Endothelial cell of umbilical vein (primary cell): ENCODE measurements around the gene MTMR3. TPM values are rescaled to one million over a fixed set of nuclear protein-coding genes. Genes with fewer than 3 reads are reported as not detected.

Experiments
- BruUV-seq: library from RNA; stranded (reverse); fragments of 400-500 nt; replicated peaks from 2 replicates; lab custom pipeline; 2021; lab: Mats Ljungman, UMichigan
- CTCF ChIA-PET: fragments of 300-600, 350-600 bp; sonication (Branson Sonifier 250); formaldehyde crosslinking; loops from one replicate; lab custom pipeline; 2021; ENCODE audit warnings: antibody characterized with exemption, inconsistent platforms; lab: Charles Lee
- POLR2A ChIA-PET: fragments of 300-600, 350-600 bp; sonication (Branson Sonifier 250); formaldehyde crosslinking; loops from one replicate; lab custom pipeline; 2021; ENCODE audit warnings: antibody characterized with exemption, inconsistent platforms; lab: Charles Lee
- DNase-seq: peaks from one replicate; pipeline ENCODE4 v3.0.0-alpha.2; 2011; ENCODE audit warnings: low read depth, low spot score
- FAIRE-seq: peaks from 2 replicates; lab custom pipeline; 2011; peaks lifted over from hg19 to GRCh38; lab: Jason Lieb, UNC
- H2AFZ ChIP-seq: 2 replicates; pipeline ENCODE4 v1.6.0; 2012; ENCODE audit warnings: low read depth, low read length, control low read depth, inconsistent platforms
- H3K27ac ChIP-seq: 2 replicates; pipeline ENCODE4 v1.5.1; 2011; ENCODE audit warnings: low read depth, mild to moderate bottlenecking, control low read depth, low read length, moderate library complexity; ENCODE audit not compliant: insufficient read depth
- H3K27me3 ChIP-seq, 2 experiments: 2 replicates each; pipeline versions ENCODE4 v1.6.0 to v1.6.1; 2011; ENCODE audit warnings: low read length in 2 of 2, mixed read lengths in 1 of 2; ENCODE audit not compliant: control insufficient read depth in 2 of 2, insufficient read depth in 2 of 2
- H3K36me3 ChIP-seq, 2 experiments: 2 replicates in 1 of 2; 3 replicates in 1 of 2; pipeline ENCODE4 v1.5.1; 2011; ENCODE audit warnings: low read length in 2 of 2, mild to moderate bottlenecking in 1 of 2, moderate library complexity in 1 of 2; ENCODE audit not compliant: control insufficient read depth in 2 of 2, insufficient read depth in 2 of 2; ENCODE audit errors: extremely low read depth in 1 of 2
- H3K4me1 ChIP-seq: 3 replicates; pipeline ENCODE4 v1.5.1; 2011; ENCODE audit warnings: mild to moderate bottlenecking, low read length; ENCODE audit not compliant: control insufficient read depth, insufficient read depth; ENCODE audit errors: extremely low read depth
- H3K4me2 ChIP-seq: 2 replicates; pipeline ENCODE4 v1.6.1; 2011; ENCODE audit warnings: low read length, control low read depth, mixed read lengths; ENCODE audit not compliant: insufficient read depth
- H3K4me3 ChIP-seq, 3 experiments: fragments of 200-600 bp in 1 of 3; sonication (generic), shearing (Covaris generic) in 1 of 3; replicated peaks in 1 of 3; 2 replicates each; pipeline ENCODE4 v1.5.1; 2011 to 2016; ENCODE audit warnings: control low read depth in 3 of 3, low read length in 3 of 3, mild to moderate bottlenecking in 2 of 3, inconsistent platforms in 1 of 3, low read depth in 1 of 3, moderate library complexity in 1 of 3; ENCODE audit not compliant: insufficient read depth in 1 of 3
- H3K79me2 ChIP-seq: 2 replicates; pipeline ENCODE4 v1.6.0; 2012; ENCODE audit warnings: low read length, inconsistent platforms; ENCODE audit not compliant: control insufficient read depth, insufficient read depth
- H3K9ac ChIP-seq: replicated peaks from 2 replicates; pipeline ENCODE3; 2011; ENCODE audit warnings: low read length, control low read depth; ENCODE audit not compliant: insufficient read depth; ENCODE audit errors: extremely low read depth
- H3K9me1 ChIP-seq: replicated peaks from 3 replicates; pipeline ENCODE4 v1.6.0; 2011; ENCODE audit warnings: mild to moderate bottlenecking, low read length; ENCODE audit not compliant: control insufficient read depth, insufficient read depth; ENCODE audit errors: extremely low read depth
- H3K9me3 ChIP-seq: replicated peaks from 2 replicates; pipeline ENCODE4 v1.5.1; 2012; ENCODE audit warnings: low read length, inconsistent platforms; ENCODE audit not compliant: control insufficient read depth, insufficient read depth
- H4K20me1 ChIP-seq: replicated peaks from 2 replicates; pipeline ENCODE3; 2011; ENCODE audit warnings: mild to moderate bottlenecking, low read length; ENCODE audit not compliant: control insufficient read depth, insufficient read depth; ENCODE audit errors: extremely low read depth
- CTCF ChIP-seq, 2 donors: IDR thresholded peaks; 1 replicate in 1 of 2; 2 replicates in 1 of 2; pipeline ENCODE4 v1.5.1; 2011; ENCODE audit warnings: low read length in 2 of 2, mild to moderate bottlenecking in 2 of 2, moderate library complexity in 2 of 2, control low read depth in 1 of 2, inconsistent platforms in 1 of 2, low read depth in 1 of 2; ENCODE audit not compliant: insufficient read depth in 1 of 2; ENCODE audit errors: extremely low read depth in 1 of 2
- EZH2 ChIP-seq: IDR thresholded peaks from 2 replicates; pipeline ENCODE4 v1.6.1; 2012; ENCODE audit warnings: borderline replicate concordance, low read depth, mild to moderate bottlenecking, moderate library complexity, low read length, inconsistent platforms; ENCODE audit not compliant: severe bottlenecking
- FOS ChIP-seq: IDR thresholded peaks from 2 replicates; pipeline ENCODE4 v1.6.1; 2011; ENCODE audit warnings: mild to moderate bottlenecking, low read length, moderate library complexity, borderline replicate concordance; ENCODE audit not compliant: insufficient read depth
- GATA2 ChIP-seq: IDR thresholded peaks from 2 replicates; pipeline ENCODE4 v1.7.0; 2011; ENCODE audit warnings: low read depth, mild to moderate bottlenecking, moderate library complexity, mixed read lengths, low read length; ENCODE audit not compliant: insufficient read length, insufficient read depth
- JUN ChIP-seq: IDR thresholded peaks from 2 replicates; pipeline ENCODE4 v1.6.1; 2011; ENCODE audit warnings: borderline replicate concordance, low read depth; ENCODE audit not compliant: insufficient read length, insufficient read depth
- MAX ChIP-seq: IDR thresholded peaks from 2 replicates; pipeline ENCODE4 v1.6.1; 2011; ENCODE audit not compliant: insufficient read depth, insufficient read length
- MYC ChIP-seq: IDR thresholded peaks from one replicate; pipeline ENCODE4 v1.6.1; 2011; ENCODE audit warnings: mild to moderate bottlenecking, low read depth, low read length
- POLR2A ChIP-seq: IDR thresholded peaks from 2 replicates; pipeline ENCODE4 v1.6.1; 2012; ENCODE audit warnings: low read depth, mild to moderate bottlenecking, control low read depth, low read length
- POLR2AphosphoS5 ChIP-seq: IDR thresholded peaks from 2 replicates; pipeline ENCODE4 v1.6.1; 2012; ENCODE audit warnings: low read depth, mild to moderate bottlenecking, control low read depth, low read length, moderate library complexity; ENCODE audit not compliant: insufficient read depth
- dilution Hi-C: fragments of 300-500 bp; cut with MboI; formaldehyde crosslinking; loops from one replicate; pipeline ENCODE4 v1.15.0; 2019; ENCODE audit warnings: low sequenced_read_pairs; ENCODE audit not compliant: extremely low pct_ligation_motif_present
- intact Hi-C: fragments of 100-400 bp; cut with micrococcal nuclease; formaldehyde crosslinking; loops from one replicate; pipeline ENCODE4 v1.10.0; 2022
- polyA plus RNA-seq, 4 experiments: library from polyadenylated mRNA; depleted of rRNA in 3 of 4; stranded (reverse) in 3 of 4; unstranded in 1 of 4; fragments of >200 nt; gene quantifications; 2 replicates each; pipeline versions ENCODE4 v1.2.1 to v1.2.3, GENCODE V29; 2011 to 2012; ENCODE audit warnings: missing spikeins in 1 of 4
- total RNA-seq: library from RNA; stranded (reverse); gene quantifications from 2 replicates; pipeline ENCODE4 v1.2.3, GENCODE V29; 2021

Gene MTMR3
- total and polyA plus RNA-seq, 2 donors (not counting 3 experiments of a cell fraction or from before 2014, with no cell fraction given): 30.1 to 36.5 TPM

GRCh38 chr22:29901354-29901753, 18.4 kb downstream of the MTMR3 start:
- H3K27ac ChIP-seq: no peak overlapping the region
- CTCF ChIA-PET: interaction anchor here (1.2 kb wide), 1 partner anchor 11 kb away, joined by 3 read pairs; no protein-coding TSS in a partner anchor
- peaks cover 37% of the 10 kb centered on the region for H3K79me2 ChIP-seq
- H3K4me2 ChIP-seq: no peak overlapping the region
- H3K9ac ChIP-seq: no peak overlapping the region
- dilution Hi-C loops (no loop called here), intact Hi-C loops (no loop called here)
- no peaks in the 10 kb centered on the region for H3K9me3 ChIP-seq
- H3K36me3 ChIP-seq: no peaks in the 10 kb centered on the region
- POLR2A ChIA-PET: no interaction called here
- peaks cover 3% of the 10 kb centered on the region for H3K9me1 ChIP-seq
- BruUV-seq: no TSS peak
- no peaks in the 10 kb centered on the region for H3K27me3 ChIP-seq
- TF ChIP-seq CTCF (IDR thresholded peaks at IDR 0.05; ENCODE audit: extremely low read depth in 1 of 2, insufficient read depth in 1 of 2, low read depth in 1 of 2, low read length in 2 of 2) (no peak), GATA2 (no peak), POLR2A (no peak), MAX (no peak), EZH2 (no peak), MYC (no peak), FOS (no peak), POLR2AphosphoS5 (no peak), JUN (no peak)
- no peak for FAIRE-seq
- no peak overlapping the region for H2AFZ ChIP-seq
- no peaks in the 10 kb centered on the region for H3K4me1 ChIP-seq
- peaks cover 4% of the 10 kb centered on the region for H4K20me1 ChIP-seq
- no peak overlapping the region for H3K4me3 ChIP-seq
- no peak for DNase-seq
